Esophagus muscularis mucosa (tissue), 4 donors: ENCODE measurements around the gene CYSLTR2.

ENCODE experiments used
- EP300 ChIP-seq: sonication (generic); formaldehyde crosslinking; IDR thresholded peaks from one replicate; pipeline ENCODE4 v1.6.1; 2017; ENCODE audit warnings: antibody characterized with exemption
- POLR2A ChIP-seq: fragments of 450-650 bp; IDR thresholded peaks from one replicate; pipeline ENCODE4 v1.6.1; 2017; ENCODE audit warnings: antibody characterized with exemption, moderate library complexity, mild to moderate bottlenecking, low read depth
- POLR2AphosphoS5 ChIP-seq, 2 donors: sonication (generic); formaldehyde crosslinking; IDR thresholded peaks; one replicate each; pipeline ENCODE4 v1.6.1; 2017; ENCODE audit warnings: antibody characterized with exemption in 2 of 2
- TF ChIP-seq, protein P1 (sequence below), 3 experiments: fragments of 200-600 bp in 2 of 3; fragments of 450-650 bp in 1 of 3; sonication (generic) in 2 of 3; IDR thresholded peaks; one replicate each; pipeline ENCODE4 v1.5.1; 2017 to 2019; ENCODE audit warnings: antibody characterized with exemption in 3 of 3, mild to moderate bottlenecking in 2 of 3, moderate library complexity in 1 of 3

DNA sequence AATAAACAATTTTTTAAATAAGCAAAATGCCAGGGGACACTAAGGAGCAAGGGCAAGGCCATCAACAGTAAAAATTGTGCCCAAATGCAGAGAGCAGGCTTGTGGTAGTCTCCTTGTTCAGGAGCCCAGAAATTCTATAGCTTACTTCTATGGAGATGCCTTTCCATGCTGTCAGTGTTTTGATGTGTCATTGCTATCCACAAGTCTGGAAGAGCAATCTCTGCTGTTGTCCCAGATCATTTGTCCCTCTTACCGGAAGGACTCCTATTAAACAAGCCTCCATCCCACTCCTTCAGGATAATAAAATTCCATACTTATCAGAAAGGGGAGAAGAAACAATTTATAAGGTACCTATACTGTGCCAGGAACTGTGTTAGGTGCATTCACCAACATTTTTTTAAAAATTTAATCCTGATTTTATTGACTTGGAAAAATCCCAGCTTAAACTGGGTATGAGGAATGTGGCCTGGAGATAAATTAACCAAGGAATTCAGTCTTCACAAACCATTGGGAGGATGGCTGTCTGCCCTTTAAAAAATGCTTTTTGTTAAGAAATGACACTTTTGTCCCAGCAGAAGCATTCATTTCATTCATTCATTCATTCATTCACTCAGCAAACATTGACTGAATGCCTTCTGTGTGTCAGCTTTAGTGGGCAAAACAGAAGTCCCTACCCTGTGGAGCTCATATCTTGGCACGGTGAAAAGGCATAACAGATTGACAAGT lies 26.8 kb upstream of the CYSLTR2 start:
- no peak for TF ChIP-seq EP300
- TF ChIP-seq, protein P1, sequence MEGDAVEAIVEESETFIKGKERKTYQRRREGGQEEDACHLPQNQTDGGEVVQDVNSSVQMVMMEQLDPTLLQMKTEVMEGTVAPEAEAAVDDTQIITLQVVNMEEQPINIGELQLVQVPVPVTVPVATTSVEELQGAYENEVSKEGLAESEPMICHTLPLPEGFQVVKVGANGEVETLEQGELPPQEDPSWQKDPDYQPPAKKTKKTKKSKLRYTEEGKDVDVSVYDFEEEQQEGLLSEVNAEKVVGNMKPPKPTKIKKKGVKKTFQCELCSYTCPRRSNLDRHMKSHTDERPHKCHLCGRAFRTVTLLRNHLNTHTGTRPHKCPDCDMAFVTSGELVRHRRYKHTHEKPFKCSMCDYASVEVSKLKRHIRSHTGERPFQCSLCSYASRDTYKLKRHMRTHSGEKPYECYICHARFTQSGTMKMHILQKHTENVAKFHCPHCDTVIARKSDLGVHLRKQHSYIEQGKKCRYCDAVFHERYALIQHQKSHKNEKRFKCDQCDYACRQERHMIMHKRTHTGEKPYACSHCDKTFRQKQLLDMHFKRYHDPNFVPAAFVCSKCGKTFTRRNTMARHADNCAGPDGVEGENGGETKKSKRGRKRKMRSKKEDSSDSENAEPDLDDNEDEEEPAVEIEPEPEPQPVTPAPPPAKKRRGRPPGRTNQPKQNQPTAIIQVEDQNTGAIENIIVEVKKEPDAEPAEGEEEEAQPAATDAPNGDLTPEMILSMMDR (IDR thresholded peaks at IDR 0.05) = no peak
- no peak for TF ChIP-seq POLR2A
- TF ChIP-seq POLR2AphosphoS5 (IDR thresholded peaks at IDR 0.05) = no peak
